ENCODE data around the gene C16orf96. TPM values are rescaled to one million over a fixed set of nuclear protein-coding genes. Genes with fewer than 3 reads are reported as not detected.

Gene C16orf96
- total and polyA plus RNA-seq, 2 of the 13 experiments (the other 11 are each of a cell fraction or from before 2014, with no cell fraction given), result 0.03 TPM; not detected in 1

GRCh38 chr16:4538350-4539235 is 17.5 kb upstream of the C16orf96 start, which contains the start of gene CDIP1 (continued):
- TF ChIP-seq USF2 (IDR thresholded peaks at IDR 0.05; ENCODE audit: low read depth, low read length), result peak; percentile 98
- TF ChIP-seq USF2 (CRISPR knock-in tag; IDR thresholded peaks at IDR 0.05; ENCODE audit: borderline replicate concordance), result peak; percentile 99
- peak; percentile 99 for TF ChIP-seq ZNF737 (CRISPR knock-in tag; IDR thresholded peaks at IDR 0.05; ENCODE audit: borderline replicate concordance)
- peak; percentile 53 for TF ChIP-seq TBX3 (IDR thresholded peaks at IDR 0.05; ENCODE audit: borderline replicate concordance)
- TF ChIP-seq NFE2L2 (IDR thresholded peaks at IDR 0.05; ENCODE audit: low read length), result peak; percentile 13; the same call in 1 of the 2 replicates
- peak; percentile 58; the same call in 1 of the 2 replicates for TF ChIP-seq RAD21 (CRISPR knock-in tag; IDR thresholded peaks at IDR 0.05)
- peak; percentile 88 for TF ChIP-seq TBL1XR1 (IDR thresholded peaks at IDR 0.05; ENCODE audit: borderline replicate concordance, low read length, partially characterized antibody)
- TF ChIP-seq IRF1 (CRISPR knock-in tag; IDR thresholded peaks at IDR 0.05; ENCODE audit: low read depth), result 0 out of 2 replicates have a peak, but pooled peaks have one; percentile 55
- no peak for TF ChIP-seq NFRKB (IDR thresholded peaks at IDR 0.05)
- TF ChIP-seq MEF2D (CRISPR knock-in tag; IDR thresholded peaks at IDR 0.05), result peak; percentile 98
- peak; percentile 36; the same call in 1 of the 2 replicates for TF ChIP-seq ZNF24 (IDR thresholded peaks at IDR 0.05)
- peak; percentile 90; the same call in 1 of the 2 replicates for TF ChIP-seq RERE (CRISPR knock-in tag; IDR thresholded peaks at IDR 0.05; ENCODE audit: low read depth)

All from HepG2 (cell line).